IMR-90 (cell line): ENCODE results near the gene CTDSPL. TPM values are rescaled to one million over a fixed set of nuclear protein-coding genes. Genes with fewer than 3 reads are reported as not detected.

Experiments used
- ATAC-seq: fragments of 200-7000 bp; cut with Tn5 transposase; 2 replicates; pipeline ENCODE4 v1.9.1; 2020; ENCODE audit warnings: low read depth, mild to moderate bottlenecking, moderate library complexity
- BruUV-seq: library from RNA; stranded (reverse); fragments of 400-500 nt; replicated peaks from 2 replicates; lab custom pipeline; 2021; lab: Mats Ljungman, UMichigan
- CTCF ChIA-PET: fragments of 300-600 bp; formaldehyde crosslinking; extraction: SDS; loops from one replicate; lab custom pipeline; 2021; ENCODE audit warnings: antibody characterized with exemption; lab: Yijun Ruan, JAX
- POLR2A ChIA-PET: fragments of 300-600 bp; sonication (Branson Sonifier 250); formaldehyde crosslinking; loops from one replicate; lab custom pipeline; 2022; ENCODE audit warnings: antibody characterized with exemption; ENCODE audit not compliant: unreplicated experiment; lab: Charles Lee
- DNase-seq: peaks from one replicate; pipeline ENCODE4 v3.0.0; 2013
- H2AFZ ChIP-seq: replicated peaks from 2 replicates; pipeline ENCODE3; 2013; ENCODE audit warnings: low read length, mild to moderate bottlenecking; ENCODE audit not compliant: poor library complexity
- H2AK5ac ChIP-seq: 2 replicates; pipeline ENCODE4 v1.6.1; 2013; ENCODE audit warnings: low read depth, low read length, inconsistent platforms
- H2AK9ac ChIP-seq: replicated peaks from 2 replicates; pipeline ENCODE3; 2013; ENCODE audit warnings: mild to moderate bottlenecking, low read depth, low read length, moderate library complexity; ENCODE audit not compliant: poor library complexity
- H2BK120ac ChIP-seq: 2 replicates; pipeline ENCODE4 v1.6.1; 2013; ENCODE audit warnings: low read depth, low read length, inconsistent platforms
- H2BK15ac ChIP-seq: 3 replicates; pipeline ENCODE4 v1.6.1; 2013; ENCODE audit warnings: low read depth, low read length, inconsistent platforms
- H2BK20ac ChIP-seq: 2 replicates; pipeline ENCODE4 v1.6.1; 2013; ENCODE audit warnings: low read depth, mild to moderate bottlenecking, inconsistent platforms, low read length, moderate library complexity
- H2BK5ac ChIP-seq: 2 replicates; pipeline ENCODE4 v1.6.1; 2013; ENCODE audit warnings: mild to moderate bottlenecking, low read depth, low read length, inconsistent platforms; ENCODE audit not compliant: poor library complexity, severe bottlenecking
- H3K14ac ChIP-seq: replicated peaks from 2 replicates; pipeline ENCODE4 v1.6.1; 2013; ENCODE audit warnings: low read depth, low read length, inconsistent platforms
- H3K18ac ChIP-seq: 2 replicates; pipeline ENCODE4 v1.6.1; 2013; ENCODE audit warnings: low read depth, low read length, control low read depth
- H3K23ac ChIP-seq: 2 replicates; pipeline ENCODE4 v1.6.1; 2013; ENCODE audit warnings: low read depth, low read length, inconsistent platforms
- H3K27ac ChIP-seq: 2 replicates; pipeline ENCODE4 v1.5.1; 2013; ENCODE audit warnings: mild to moderate bottlenecking, control low read depth, low read length; ENCODE audit not compliant: insufficient read depth
- H3K27me3 ChIP-seq: 2 replicates; pipeline ENCODE4 v1.6.1; 2013; ENCODE audit warnings: low read length; ENCODE audit not compliant: control insufficient read depth, insufficient read depth
- H3K36me3 ChIP-seq: 2 replicates; pipeline ENCODE4 v1.6.1; 2013; ENCODE audit warnings: low read length, mixed read lengths; ENCODE audit not compliant: control insufficient read depth, insufficient read depth
- H3K4ac ChIP-seq: 2 replicates; pipeline ENCODE4 v1.6.1; 2013; ENCODE audit warnings: low read depth, low read length, inconsistent platforms
- H3K4me1 ChIP-seq: 2 replicates; pipeline ENCODE4 v1.6.1; 2013; ENCODE audit warnings: low read length, mixed read lengths; ENCODE audit not compliant: control insufficient read depth, insufficient read depth
- H3K4me2 ChIP-seq: 2 replicates; pipeline ENCODE4 v1.6.1; 2013; ENCODE audit warnings: low read depth, mild to moderate bottlenecking, control low read depth, low read length, moderate library complexity
- H3K4me3 ChIP-seq: 2 replicates; pipeline ENCODE4 v1.5.1; 2013; ENCODE audit warnings: low read depth, mild to moderate bottlenecking, control low read depth, low read length, moderate library complexity; ENCODE audit not compliant: insufficient read depth
- H3K56ac ChIP-seq: 2 replicates; pipeline ENCODE4 v1.6.1; 2013; ENCODE audit warnings: low read length, inconsistent platforms; ENCODE audit not compliant: insufficient read depth; ENCODE audit errors: extremely low read depth
- H3K79me1 ChIP-seq, 2 experiments: 2 replicates each; pipeline ENCODE4 v1.6.1; 2013; ENCODE audit warnings: low read length in 2 of 2, inconsistent platforms in 1 of 2, low read depth in 1 of 2
- H3K9ac ChIP-seq: 2 replicates; pipeline ENCODE4 v1.6.1; 2013; ENCODE audit warnings: low read depth, low read length, control low read depth
- H3K9me1 ChIP-seq: 2 replicates; pipeline ENCODE4 v1.6.1; 2013; ENCODE audit warnings: low read length, inconsistent platforms; ENCODE audit not compliant: insufficient read depth
- H3K9me3 ChIP-seq: 2 replicates; pipeline ENCODE4 v1.6.1; 2013; ENCODE audit warnings: low read length; ENCODE audit not compliant: control insufficient read depth, insufficient read depth
- H4K20me1 ChIP-seq: 2 replicates; pipeline ENCODE4 v1.6.1; 2013; ENCODE audit warnings: low read length, inconsistent platforms; ENCODE audit not compliant: insufficient read depth
- H4K5ac ChIP-seq: 2 replicates; pipeline ENCODE4 v1.6.1; 2013; ENCODE audit warnings: mild to moderate bottlenecking, low read depth, low read length, control low read depth
- H4K8ac ChIP-seq, 2 experiments: 2 replicates each; pipeline ENCODE4 v1.6.1; 2013; ENCODE audit warnings: low read depth in 2 of 2, low read length in 2 of 2, control low read depth in 1 of 2, inconsistent platforms in 1 of 2
- H4K91ac ChIP-seq: 2 replicates; pipeline ENCODE4 v1.6.1; 2013; ENCODE audit warnings: low read depth, low read length, inconsistent platforms; ENCODE audit not compliant: insufficient read depth
- BHLHE40 ChIP-seq: fragments of 150-350 bp; IDR thresholded peaks from 2 replicates; pipeline ENCODE4 v1.6.1; 2016; ENCODE audit warnings: mild to moderate bottlenecking, low read depth, low read length
- CEBPB ChIP-seq: IDR thresholded peaks from 2 replicates; pipeline ENCODE4 v1.6.1; 2012; ENCODE audit warnings: low read depth, low read length, improper control_type of control experiment
- CHD1 ChIP-seq: IDR thresholded peaks from 2 replicates; pipeline ENCODE4 v1.6.1; 2012; ENCODE audit warnings: low read depth, low read length, improper control_type of control experiment
- MXI1 ChIP-seq: IDR thresholded peaks from 2 replicates; pipeline ENCODE4 v1.6.1; 2012; ENCODE audit warnings: low read depth, mild to moderate bottlenecking, low read length, moderate library complexity, borderline replicate concordance
- NFE2L2 ChIP-seq: fragments of 150-350 bp; IDR thresholded peaks from 2 replicates; pipeline ENCODE4 v1.6.1; 2016; ENCODE audit warnings: low read depth, mild to moderate bottlenecking, low read length
- POLR2A ChIP-seq: IDR thresholded peaks from 2 replicates; pipeline ENCODE4 v1.6.1; 2012; ENCODE audit warnings: mild to moderate bottlenecking, low read depth, low read length
- RAD21 ChIP-seq: IDR thresholded peaks from 2 replicates; pipeline ENCODE4 v1.6.1; 2012; ENCODE audit warnings: low read length, improper control_type of control experiment
- WGBS, 2 experiments: methylation state at CpG; one replicate each; pipeline versions ENCODE4 v1.1.5 to v1.1.7; 2013; ENCODE audit warnings: missing lambda C conversion rate in 2 of 2; ENCODE audit not compliant: insufficient read length in 1 of 2; ENCODE audit errors: extremely low coverage in 2 of 2; 5-methylcytosine and 5-hydroxymethylcytosine counted together
- dilution Hi-C: fragments of 300-500 bp; cut with HindIII; formaldehyde crosslinking; loops from one replicate; pipeline ENCODE4 v1.14.3; 2018; ENCODE audit warnings: low sequenced_read_pairs; ENCODE audit not compliant: unreplicated experiment
- in situ Hi-C: fragments of 300-500 bp; cut with MboI; formaldehyde crosslinking; loops from 3 replicates; pipeline ENCODE4 v1.14.3; 2019; ENCODE audit warnings: low sequenced_read_pairs, inconsistent platforms, mixed read lengths
- intact Hi-C: fragments of 100-400 bp; cut with micrococcal nuclease; formaldehyde crosslinking; loops from 2 replicates; pipeline ENCODE4 v1.10.0; 2022
- polyA plus RNA-seq, 3 experiments: library from polyadenylated mRNA; depleted of rRNA; stranded (reverse); fragments of >200 nt; gene quantifications; 2 replicates each; pipeline ENCODE4 v1.2.3, GENCODE V29; 2012; ENCODE audit warnings: low replicate concordance in 1 of 3
- total RNA-seq: library from RNA; depleted of rRNA; stranded (reverse); fragments of >200 nt; gene quantifications from 2 replicates; pipeline ENCODE4 v1.2.3, GENCODE V29; 2012
- TF ChIP-seq, protein P1 (sequence below): fragments of 150-350 bp; IDR thresholded peaks from 2 replicates; pipeline ENCODE4 v1.6.1; 2017; ENCODE audit warnings: mild to moderate bottlenecking, antibody characterized with exemption, low read length, low read depth

The CTDSPL gene
- total and polyA plus RNA-seq, 2 of the 4 experiments (the other 2 are of a cell fraction) = 24.5 to 29.0 TPM

DNA sequence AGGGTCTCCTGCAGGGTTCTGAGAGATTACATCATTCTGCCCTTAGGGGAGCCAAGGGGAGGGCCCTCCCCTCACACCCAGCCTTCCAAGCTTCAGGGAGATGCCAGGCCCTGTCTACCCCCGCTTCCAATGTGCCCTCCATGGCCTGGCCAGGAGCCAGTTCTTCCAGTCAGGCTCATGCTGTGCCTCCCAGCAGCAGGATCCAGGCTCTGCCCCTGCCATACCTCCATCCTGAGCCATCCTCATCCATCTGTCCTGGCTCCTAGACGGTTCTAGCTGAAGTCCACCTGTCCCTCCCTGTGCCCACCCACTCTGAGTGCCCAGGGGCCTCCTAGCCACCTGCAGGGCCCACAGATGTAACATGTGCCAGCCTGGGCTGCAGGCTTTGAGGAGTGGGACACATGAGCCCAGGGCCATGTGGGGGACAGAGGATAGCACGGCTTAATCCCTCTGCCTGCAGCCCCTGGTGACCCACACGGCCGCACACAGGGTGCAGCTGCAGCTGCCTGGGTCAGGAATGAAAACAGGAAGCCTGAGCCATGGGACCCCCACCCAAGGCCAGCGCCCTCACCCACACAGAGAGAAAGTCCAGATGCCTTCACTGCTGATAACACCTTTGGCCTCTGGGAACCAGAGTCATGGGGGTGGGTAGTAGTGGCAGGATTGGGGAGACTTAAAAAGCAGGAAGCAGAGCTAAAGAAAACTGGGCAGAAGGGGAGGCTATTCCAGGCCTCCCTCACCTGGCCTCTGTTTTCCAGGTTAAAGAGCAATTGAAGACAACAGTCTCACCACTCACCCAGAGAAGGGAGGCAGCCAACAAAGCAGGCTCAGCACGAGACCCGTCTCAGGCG lies 156.0 kb downstream of the CTDSPL start:
- 0 out of 2 replicates have a peak, but pooled peaks cover 4% of the 10 kb centered on the region for H3K9me1 ChIP-seq
- DNase-seq = no peak
- dilution Hi-C loops (no loop called here), intact Hi-C loops (no loop called here), in situ Hi-C loops (no loop called here)
- no peaks in the 10 kb centered on the region for H3K27me3 ChIP-seq
- CTCF ChIA-PET = no interaction called here
- H3K56ac ChIP-seq = no peak overlapping the region
- no peak overlapping the region for H3K4ac ChIP-seq
- H2AK9ac ChIP-seq = no peak overlapping the region
- BruUV-seq = no TSS peak
- TF ChIP-seq NFE2L2 (no peak), CEBPB (no peak), POLR2A (no peak), RAD21 (no peak), BHLHE40 (no peak), MXI1 (no peak), CHD1 (no peak)
- TF ChIP-seq, protein P1, sequence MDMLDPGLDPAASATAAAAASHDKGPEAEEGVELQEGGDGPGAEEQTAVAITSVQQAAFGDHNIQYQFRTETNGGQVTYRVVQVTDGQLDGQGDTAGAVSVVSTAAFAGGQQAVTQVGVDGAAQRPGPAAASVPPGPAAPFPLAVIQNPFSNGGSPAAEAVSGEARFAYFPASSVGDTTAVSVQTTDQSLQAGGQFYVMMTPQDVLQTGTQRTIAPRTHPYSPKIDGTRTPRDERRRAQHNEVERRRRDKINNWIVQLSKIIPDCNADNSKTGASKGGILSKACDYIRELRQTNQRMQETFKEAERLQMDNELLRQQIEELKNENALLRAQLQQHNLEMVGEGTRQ = no peak
- no peak overlapping the region for H3K9ac ChIP-seq
- H2BK120ac ChIP-seq = no peak overlapping the region
- H4K91ac ChIP-seq = no peak overlapping the region
- no peak overlapping the region for H3K14ac ChIP-seq
- H3K23ac ChIP-seq = no peak overlapping the region
- POLR2A ChIA-PET = no interaction called here
- H2BK20ac ChIP-seq = no peak overlapping the region
- 95% methylated on average over 4 of the region's 9 CpGs; no CpG with 5 or more reads in 1 of the 2 experiments for WGBS, 2 experiments
- H2AFZ ChIP-seq = no peak overlapping the region
- no peak overlapping the region for H4K8ac ChIP-seq
- H4K5ac ChIP-seq = no peak overlapping the region
- peaks cover 26% of the 10 kb centered on the region for H3K36me3 ChIP-seq
- H2BK15ac ChIP-seq = no peak overlapping the region
- no peaks in the 10 kb centered on the region; the same call in 1 of the 2 replicates for H4K20me1 ChIP-seq
- H3K27ac ChIP-seq = no peak overlapping the region
- H3K18ac ChIP-seq = no peak overlapping the region
- H3K4me1 ChIP-seq = no peaks in the 10 kb centered on the region
- peaks cover 4% of the 10 kb centered on the region; the same call in 1 of the 2 replicates for H3K9me3 ChIP-seq
- no peak for ATAC-seq
- H2BK5ac ChIP-seq = no peak overlapping the region
- no peak overlapping the region for H2AK5ac ChIP-seq
- peaks cover 0 to 4% of the 10 kb centered on the region in 2 experiments; a peak in 1 of 4 replicates for H3K79me1 ChIP-seq
- H3K4me2 ChIP-seq = no peak overlapping the region
- H3K4me3 ChIP-seq = no peak overlapping the region
